IPS-18c (cell line): ENCODE data around the gene RPS6KA3.

Experiments used
- H3K4me3 ChIP-seq: 2 replicates; pipeline ENCODE4 v1.7.0; 2013; ENCODE audit warnings: low read depth, mild to moderate bottlenecking, low read length, moderate library complexity; ENCODE audit not compliant: insufficient read depth
- H3K9me3 ChIP-seq: one replicate; pipeline ENCODE4 v1.6.1; 2013; ENCODE audit warnings: mild to moderate bottlenecking, low read length, moderate library complexity; ENCODE audit not compliant: control insufficient read depth, insufficient read depth

Gene RPS6KA3

DNA sequence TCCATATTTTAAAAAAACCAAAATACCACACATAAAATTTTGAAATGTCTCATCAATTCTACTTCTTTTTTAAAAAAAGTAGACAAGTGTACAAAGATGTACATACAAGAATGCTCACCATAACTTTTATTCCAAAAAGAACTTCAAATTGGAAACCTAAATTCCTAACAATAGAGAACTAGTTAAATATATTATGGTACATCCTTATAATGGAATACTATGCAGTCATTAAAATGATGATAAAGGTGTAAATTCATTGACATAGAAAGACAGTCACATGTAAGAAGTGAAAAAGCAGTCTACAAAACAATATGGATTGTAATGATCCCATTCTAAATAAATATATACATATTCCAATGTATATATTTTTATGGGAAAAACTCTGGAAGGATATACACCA lies 31.0 kb downstream of the RPS6KA3 start:
- Histone ChIP-seq H3K4me3 (no peak overlapping the region), H3K9me3 (no peaks in the 10 kb centered on the region)

DNA sequence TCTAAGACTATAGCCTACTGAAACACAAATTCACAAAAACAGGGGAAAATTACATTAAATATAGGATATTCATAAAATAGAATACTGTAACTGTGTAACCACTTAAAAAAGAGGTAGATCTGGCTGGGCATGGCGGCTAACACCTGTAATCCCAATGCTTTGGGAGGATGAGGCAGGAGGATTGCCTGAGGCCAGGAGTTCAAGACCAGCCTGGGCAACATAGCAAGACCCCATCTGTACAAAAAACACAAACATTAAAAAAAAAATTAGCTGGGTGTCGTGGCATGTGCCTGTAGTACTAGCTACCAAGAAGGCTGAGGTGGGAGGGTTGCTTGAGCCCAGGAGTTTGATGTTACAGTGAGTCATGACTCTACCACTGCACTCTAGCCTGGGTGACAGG lies 33.4 kb downstream of the RPS6KA3 start:
- Histone ChIP-seq H3K9me3 (no peaks in the 10 kb centered on the region), H3K4me3 (no peak overlapping the region)

DNA sequence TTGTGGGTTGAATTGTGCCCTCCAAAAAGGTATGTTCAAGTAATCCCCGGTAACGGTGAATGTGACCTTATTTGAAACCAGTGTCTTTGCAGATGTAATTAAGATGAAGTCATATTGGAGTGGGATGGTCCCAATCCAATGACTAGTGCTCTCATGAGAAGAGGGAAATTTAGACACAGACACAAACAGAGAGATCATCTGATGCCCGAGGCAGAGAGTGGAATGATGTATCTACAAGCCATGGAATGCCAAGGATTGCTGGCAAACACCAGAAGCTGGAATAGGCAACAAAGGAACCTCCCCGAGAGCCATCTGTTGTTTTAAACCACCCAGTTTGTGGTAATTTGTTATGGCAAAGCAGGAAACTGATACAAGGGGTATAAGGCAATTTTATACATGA lies 35.1 kb downstream of the RPS6KA3 start:
- Histone ChIP-seq H3K4me3 (no peak overlapping the region), H3K9me3 (no peaks in the 10 kb centered on the region)

DNA sequence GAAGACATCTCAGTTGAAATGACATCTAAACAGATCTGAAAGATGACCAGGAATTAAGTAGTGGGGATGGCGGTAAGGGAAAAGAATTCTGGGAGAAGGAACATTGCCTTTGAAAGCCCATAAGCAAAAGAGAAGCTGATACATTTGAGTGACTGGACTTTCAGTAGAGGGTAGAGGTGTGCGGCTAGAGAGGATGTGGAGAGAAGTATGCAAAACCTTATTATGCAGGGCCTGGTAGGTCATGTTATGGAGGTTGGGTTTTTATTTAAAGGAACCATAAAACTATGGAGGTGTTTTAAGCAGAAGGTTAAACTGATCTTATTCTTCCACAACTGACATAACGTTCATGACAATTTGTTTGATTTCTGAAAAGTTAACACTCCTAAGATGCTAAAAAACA lies 36.3 kb downstream of the RPS6KA3 start:
- Histone ChIP-seq H3K4me3 (no peak overlapping the region), H3K9me3 (no peaks in the 10 kb centered on the region)

DNA sequence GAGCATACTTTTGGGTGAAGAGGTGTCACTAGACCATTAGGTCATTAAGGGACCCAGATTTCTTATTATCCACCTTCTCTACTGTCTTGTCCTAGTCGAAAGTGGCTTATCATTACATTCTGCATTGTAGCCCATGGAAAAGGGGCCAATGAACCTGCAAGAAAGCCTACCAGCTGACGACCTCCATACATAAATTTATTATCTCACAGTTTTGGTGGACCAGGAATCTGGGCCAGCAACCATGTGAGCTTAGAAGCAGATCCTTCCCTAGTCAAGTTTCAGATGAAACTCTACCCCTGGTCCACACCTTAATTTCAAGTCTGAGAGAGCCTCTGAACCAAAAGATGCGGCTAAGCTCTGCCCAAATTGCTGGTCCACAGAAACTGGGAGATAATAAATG lies 37.6 kb downstream of the RPS6KA3 start:
- Histone ChIP-seq H3K9me3 (peaks cover under 1% of the 10 kb centered on the region), H3K4me3 (no peak overlapping the region)

DNA sequence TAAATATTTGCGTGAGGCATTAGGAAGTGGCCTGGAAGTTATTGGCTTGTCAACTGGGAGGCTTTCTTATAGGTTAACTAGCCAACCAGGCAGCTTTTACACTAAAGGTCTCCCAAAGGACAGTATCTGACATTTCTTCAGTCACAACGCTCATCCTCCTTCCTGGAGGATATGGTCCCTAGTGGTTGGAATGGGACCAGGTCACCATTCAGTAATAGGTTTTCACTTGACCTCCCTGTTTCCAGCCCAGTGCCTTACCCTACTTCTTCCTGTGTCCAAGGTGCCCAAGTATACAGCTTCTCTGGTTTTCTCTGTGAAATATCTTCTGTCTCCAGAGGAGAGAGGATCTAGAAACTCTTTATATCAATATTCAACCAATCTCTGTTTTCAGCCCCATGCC lies 38.5 kb downstream of the RPS6KA3 start:
- H3K4me3 ChIP-seq = no peak overlapping the region
- H3K9me3 ChIP-seq = peaks cover 3% of the 10 kb centered on the region

DNA sequence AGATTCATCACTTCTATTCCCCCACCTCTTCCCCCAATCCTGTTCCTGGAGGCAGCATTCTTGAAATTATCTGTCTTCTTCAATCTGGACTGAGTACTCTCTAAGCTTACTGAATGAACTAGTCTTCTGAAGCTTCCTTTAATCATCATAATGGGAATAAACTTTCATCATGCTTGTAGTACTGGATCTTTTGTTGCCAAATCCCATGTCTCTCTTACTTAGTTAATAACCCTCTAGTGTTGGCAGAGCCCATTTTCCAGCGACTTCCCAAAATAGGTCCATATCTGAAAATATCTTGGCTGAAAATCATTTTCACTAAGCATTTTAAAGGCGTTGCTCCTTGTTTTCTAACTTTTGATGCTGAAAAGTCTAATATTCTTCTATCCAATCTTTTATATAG lies 39.6 kb downstream of the RPS6KA3 start:
- no peak overlapping the region for H3K4me3 ChIP-seq
- H3K9me3 ChIP-seq = peaks cover 3% of the 10 kb centered on the region

DNA sequence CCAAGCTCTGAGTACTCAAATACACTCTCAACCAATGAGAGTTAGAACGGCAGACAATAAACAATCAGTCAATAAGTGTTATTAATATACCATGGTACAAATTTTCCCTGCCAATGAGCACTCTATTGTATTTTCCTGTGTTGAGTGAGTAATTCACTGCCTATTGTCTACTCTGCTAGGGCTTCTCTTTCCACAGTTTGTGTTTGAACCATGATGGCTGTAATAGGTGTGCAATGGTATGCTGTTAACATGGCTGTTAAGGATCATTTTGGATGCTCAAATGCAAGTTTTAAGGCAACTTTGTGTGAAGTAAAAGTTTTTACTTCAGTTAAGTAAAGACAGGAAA lies 41.2 kb downstream of the RPS6KA3 start:
- Histone ChIP-seq H3K4me3 (no peak overlapping the region), H3K9me3 (peaks cover 5% of the 10 kb centered on the region)

DNA sequence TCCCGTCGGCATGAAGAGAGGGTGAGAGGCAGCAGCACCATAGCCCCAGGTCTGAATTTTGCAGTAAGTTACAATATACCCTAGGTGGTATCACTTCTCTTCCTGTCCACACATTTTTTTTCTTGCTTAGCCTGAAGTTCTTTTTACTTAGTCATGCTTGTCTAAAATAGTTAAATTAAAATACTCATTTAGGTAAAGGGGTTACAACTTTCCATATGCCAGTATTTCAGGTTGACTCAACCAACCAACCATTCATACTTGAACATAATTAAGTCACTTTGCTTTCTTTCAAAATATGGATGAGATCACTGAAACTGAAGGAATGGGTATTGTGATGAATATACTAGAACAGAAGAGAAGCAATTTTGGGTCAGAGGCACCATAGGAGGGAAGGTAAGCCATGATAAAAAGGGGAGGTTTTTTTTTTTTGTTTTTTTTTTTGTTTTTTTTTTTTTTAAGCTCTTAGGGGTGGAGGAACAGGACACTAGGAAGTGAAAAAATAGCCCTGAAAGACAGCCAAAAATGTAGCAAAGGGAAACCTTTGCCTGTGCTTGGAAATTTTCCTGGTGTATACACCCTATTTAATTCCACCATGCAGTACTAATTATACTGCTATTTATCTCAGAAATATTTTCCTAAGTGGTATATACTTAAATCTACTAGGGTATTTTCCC lies 41.8 kb downstream of the RPS6KA3 start:
- H3K9me3 ChIP-seq = peaks cover 5% of the 10 kb centered on the region
- H3K4me3 ChIP-seq = no peak overlapping the region

DNA sequence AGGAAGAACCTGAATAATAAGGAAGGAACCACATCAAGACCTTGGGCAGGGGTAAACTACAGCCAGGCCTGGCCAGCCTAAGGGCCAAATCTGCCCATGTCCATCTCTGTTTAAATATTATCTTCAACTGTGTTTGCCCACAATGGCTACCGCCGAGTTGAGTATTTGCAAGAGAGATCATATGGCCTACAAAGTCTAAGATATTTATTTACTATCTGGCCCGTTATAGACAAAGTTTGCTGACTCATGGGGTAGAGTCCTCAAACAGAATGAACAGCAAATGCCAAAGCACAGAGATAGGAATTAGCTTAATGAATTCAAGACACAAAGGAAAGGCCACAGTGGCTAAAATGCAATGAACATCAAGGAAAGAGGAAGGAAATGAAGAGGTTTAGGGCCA lies 44.8 kb downstream of the RPS6KA3 start:
- no peak overlapping the region for H3K4me3 ChIP-seq

DNA sequence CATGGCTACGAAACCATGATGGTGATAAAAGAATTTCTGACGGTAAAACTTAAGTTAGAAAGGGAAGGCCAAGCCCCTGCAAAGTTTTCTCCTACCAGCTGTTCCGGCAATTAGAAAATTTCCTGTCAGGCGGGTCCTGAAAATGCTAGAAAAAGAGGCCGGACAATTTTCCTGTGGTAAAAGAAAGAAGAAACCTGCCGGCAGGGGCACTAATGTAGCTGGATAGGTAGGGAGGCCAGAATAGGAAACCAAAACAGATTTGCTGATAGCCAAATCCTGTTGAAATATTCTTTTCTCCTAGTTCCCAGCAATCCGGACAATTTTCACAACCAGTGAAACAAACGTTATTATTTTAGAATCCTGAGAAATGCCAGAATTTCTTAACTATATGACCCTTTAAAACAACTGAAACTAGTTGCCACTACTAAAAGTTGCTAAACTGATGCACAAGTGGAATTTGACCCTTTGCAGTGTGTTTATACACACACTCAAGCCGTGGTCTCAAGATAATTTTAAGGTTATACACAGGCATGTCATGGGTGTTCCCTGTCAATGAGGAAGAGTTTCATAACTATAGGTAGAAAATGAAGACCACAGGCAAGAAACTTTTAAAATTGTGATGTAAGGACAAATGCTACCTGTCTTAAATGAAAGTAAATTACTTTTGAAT lies 47.7 kb downstream of the RPS6KA3 start:
- Histone ChIP-seq H3K9me3 (peaks cover 5% of the 10 kb centered on the region), H3K4me3 (no peak overlapping the region)

More for the DNA sequence above, 44.8 kb downstream of the RPS6KA3 start:
- H3K9me3 ChIP-seq = peaks cover 5% of the 10 kb centered on the region

DNA sequence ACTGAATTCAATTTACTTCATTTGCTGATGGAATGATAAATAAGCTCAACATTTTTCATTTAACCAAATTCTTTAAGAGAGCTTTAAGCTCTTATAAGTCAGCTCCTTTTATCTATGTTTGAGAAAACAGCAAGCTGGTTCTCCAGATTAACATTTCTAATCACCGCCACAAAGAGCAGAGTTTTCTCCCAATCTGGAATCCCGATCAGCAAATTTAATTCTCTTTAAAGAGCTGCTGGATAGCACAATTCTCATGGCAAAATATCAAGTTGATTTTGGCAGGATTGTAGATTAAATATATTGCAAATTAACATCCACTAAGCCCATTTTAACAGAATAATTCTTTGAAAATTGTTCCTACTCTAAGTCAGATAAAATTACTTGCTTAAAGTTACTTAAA lies 48.8 kb downstream of the RPS6KA3 start:
- no peak overlapping the region for H3K4me3 ChIP-seq

DNA sequence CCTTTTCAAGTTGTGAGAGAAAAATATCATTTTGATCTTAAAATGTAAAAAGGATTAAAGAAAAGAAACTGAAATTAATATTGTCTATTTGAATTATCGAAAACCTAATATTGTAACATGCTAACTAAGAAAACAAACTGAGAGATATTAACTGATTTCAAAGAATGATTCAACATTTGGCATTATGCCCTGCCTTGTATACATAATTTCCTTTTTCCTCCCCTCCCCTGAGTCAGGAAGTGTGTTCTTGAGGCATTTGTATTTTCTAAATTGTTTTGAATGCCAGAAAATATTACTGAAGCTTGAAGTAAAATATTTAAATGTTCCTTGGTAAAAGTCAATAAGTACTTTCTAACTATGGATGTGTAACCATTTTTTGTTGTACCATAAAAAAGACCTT lies 49.4 kb downstream of the RPS6KA3 start:
- Histone ChIP-seq H3K9me3 (peaks cover 5% of the 10 kb centered on the region), H3K4me3 (no peak overlapping the region)

More for the DNA sequence above, 48.8 kb downstream of the RPS6KA3 start:
- H3K9me3 ChIP-seq = peaks cover 5% of the 10 kb centered on the region

DNA sequence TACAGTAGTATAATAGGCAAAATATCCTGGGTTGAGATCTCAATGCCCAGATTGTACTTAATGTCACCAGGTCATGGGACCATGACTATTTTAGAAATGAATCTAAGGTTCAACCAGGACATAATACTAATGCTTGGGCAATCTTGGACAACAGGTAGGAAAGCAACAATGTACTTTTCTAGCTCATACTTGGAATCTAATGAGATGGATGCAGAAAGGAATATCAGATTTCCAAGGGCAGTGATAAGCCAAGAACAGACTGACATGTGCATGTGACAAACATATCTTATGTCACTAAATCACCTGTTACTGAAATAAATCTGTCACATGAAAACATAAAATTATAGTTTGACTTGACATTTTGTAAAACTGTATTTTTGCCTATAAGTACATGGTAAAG lies 51.1 kb downstream of the RPS6KA3 start:
- Histone ChIP-seq H3K9me3 (peaks cover 3% of the 10 kb centered on the region), H3K4me3 (no peak overlapping the region)

DNA sequence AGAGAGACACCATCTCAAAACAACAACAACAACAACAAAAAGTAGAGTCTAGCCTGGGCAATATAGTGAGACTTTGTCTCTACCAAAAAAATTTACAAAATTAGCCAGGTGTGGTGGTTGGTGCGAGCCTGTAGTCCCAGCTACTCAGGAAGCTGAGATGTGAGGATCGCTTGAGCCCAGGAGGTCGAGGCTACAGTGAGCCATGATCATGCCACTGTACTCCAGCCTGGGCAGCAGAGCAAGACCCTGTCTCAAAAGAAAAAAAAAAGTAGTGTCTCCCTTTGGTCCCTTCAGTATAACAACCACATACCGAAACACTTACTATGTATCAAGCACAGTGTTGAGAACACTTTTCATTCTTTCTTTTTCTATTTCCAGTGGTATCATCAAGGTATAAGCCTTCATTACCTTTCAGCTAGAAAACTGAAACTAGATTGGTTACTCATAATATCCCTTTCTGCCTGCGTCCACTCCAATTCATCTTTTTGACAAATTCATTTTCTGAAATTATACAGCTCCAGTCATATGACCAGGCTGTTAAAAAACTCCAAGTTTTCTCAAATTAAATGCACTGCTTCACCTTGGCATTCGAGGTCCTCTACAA lies 54.1 kb downstream of the RPS6KA3 start:
- Histone ChIP-seq H3K4me3 (no peak overlapping the region), H3K9me3 (peaks cover 5% of the 10 kb centered on the region)

DNA sequence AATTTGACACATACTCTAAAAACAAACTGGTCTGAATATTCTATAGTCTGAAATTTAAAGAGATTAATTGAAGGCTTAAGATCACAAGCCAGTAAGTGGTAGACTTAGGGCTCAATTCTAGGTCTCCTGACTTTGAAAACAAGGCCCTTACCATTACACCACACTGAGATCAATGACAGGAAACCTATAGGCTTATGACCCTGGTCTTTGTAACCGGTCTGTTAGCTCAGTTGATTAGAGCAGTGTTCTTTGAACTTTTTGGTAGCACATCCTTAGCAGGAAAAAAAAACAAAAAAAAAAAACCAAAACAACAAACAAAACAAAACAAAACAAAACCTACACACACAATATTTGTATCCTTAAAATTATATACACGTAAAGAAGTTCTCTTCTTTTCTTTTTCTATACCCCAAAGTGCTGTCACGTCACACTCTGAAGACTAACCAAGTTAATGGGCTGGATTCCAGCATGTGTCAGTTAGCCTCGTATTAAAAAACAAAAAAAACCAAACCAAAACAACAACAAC lies 55.4 kb downstream of the RPS6KA3 start:
- no peak overlapping the region for H3K4me3 ChIP-seq

DNA sequence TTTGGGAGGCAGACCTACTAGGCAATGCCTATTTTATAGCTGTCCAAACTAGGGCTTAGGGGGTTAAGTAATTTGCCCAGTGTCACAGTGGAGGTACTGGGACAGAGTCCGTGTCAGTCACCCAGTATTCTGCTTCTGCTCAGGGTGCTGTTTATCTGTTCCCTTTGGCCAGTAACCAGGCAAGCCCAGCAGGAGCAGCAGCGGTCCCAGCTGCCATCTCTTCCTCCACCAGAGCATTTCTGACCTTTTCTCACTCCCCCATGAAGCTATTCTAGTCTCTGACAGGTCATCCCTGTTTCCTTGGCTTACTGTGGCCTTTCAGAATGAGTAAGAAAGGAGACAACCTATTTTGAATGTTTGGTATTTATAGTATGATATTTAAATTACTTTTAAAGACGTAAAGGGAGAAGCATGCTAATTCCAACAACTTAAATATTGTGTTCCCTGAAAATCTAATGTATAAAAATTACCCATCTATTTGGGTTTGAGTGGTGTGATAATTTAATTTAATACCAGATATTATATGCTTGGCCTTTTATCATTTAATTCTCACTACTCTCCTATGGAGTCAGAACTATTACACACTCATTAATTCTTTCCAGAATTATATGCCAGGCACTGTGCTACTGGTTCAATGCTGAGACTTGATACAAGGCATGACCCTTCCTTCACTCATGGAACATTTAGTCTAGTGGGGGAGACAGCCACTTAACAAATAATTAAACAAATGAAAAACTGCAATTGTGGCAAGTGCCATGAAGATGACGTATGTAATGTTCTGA lies 60.6 kb downstream of the RPS6KA3 start:
- peaks cover 2% of the 10 kb centered on the region for H3K9me3 ChIP-seq

More for the DNA sequence above, 55.4 kb downstream of the RPS6KA3 start:
- H3K9me3 ChIP-seq = peaks cover 5% of the 10 kb centered on the region

DNA sequence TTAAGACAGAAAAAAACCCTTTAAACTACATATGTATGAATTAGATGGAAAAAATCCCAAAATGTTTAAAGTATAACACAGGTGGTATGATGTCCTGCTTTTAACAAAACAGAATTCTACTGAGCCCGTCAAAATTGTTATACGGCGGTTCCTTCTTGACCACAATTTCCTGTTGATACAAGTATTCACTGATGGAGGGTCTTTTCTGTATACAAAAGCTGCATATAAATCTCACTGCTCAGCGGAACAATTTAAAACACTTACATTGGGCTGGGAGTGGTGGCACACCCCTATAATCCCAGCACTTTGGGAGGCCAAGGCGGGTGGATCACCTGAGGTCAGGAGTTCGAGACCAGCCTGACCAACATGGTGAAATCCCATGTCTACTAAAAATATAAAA lies 62.4 kb downstream of the RPS6KA3 start:
- Histone ChIP-seq H3K9me3 (peaks cover 2% of the 10 kb centered on the region), H3K4me3 (no peak overlapping the region)

More for the DNA sequence above, 60.6 kb downstream of the RPS6KA3 start:
- no peak overlapping the region for H3K4me3 ChIP-seq
